GM13977 (cell line): ENCODE measurements around the gene EXOC6B.

Experiments
- DNase-seq: peaks from one replicate; pipeline ENCODE4 v3.0.0; 2012; ENCODE audit warnings: low spot score
- in situ Hi-C: fragments of 300-500 bp; cut with MboI; formaldehyde crosslinking; loops from one replicate; pipeline ENCODE4 v1.12.0; 2022; ENCODE audit warnings: low sequenced_read_pairs, low pct_unique_long_range_greater_than_20kb, mixed read lengths, inconsistent platforms; ENCODE audit not compliant: unreplicated experiment
- TF ChIP-seq, protein P1 (sequence below): IDR thresholded peaks from 2 replicates; pipeline ENCODE4 v1.5.1; 2012; ENCODE audit warnings: mild to moderate bottlenecking, control low read depth; ENCODE audit not compliant: insufficient read depth; ENCODE audit errors: extremely low read depth, missing control alignments

EXOC6B gene

DNA sequence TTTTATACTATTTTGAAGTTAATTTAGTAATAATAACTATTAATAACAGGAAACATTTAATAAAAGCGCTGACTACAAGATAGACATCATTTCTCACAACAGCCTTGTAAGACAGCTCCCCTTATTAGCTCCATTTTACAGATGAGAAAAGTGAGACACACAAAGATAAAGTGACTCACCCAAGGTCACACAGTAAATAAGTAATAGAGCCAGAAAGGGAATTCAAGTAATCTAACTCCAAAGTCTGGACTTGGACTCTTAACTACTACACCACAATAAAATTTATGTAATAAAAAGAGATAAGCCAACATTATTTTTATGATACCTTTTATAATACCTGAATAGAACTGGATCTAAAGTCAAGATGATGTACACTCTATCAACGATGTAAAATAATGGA is 25.3 kb downstream of the EXOC6B start:
- in situ Hi-C loops = no loop called here
- TF ChIP-seq, protein P1, sequence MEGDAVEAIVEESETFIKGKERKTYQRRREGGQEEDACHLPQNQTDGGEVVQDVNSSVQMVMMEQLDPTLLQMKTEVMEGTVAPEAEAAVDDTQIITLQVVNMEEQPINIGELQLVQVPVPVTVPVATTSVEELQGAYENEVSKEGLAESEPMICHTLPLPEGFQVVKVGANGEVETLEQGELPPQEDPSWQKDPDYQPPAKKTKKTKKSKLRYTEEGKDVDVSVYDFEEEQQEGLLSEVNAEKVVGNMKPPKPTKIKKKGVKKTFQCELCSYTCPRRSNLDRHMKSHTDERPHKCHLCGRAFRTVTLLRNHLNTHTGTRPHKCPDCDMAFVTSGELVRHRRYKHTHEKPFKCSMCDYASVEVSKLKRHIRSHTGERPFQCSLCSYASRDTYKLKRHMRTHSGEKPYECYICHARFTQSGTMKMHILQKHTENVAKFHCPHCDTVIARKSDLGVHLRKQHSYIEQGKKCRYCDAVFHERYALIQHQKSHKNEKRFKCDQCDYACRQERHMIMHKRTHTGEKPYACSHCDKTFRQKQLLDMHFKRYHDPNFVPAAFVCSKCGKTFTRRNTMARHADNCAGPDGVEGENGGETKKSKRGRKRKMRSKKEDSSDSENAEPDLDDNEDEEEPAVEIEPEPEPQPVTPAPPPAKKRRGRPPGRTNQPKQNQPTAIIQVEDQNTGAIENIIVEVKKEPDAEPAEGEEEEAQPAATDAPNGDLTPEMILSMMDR = no peak
- DNase-seq = no peak

DNA sequence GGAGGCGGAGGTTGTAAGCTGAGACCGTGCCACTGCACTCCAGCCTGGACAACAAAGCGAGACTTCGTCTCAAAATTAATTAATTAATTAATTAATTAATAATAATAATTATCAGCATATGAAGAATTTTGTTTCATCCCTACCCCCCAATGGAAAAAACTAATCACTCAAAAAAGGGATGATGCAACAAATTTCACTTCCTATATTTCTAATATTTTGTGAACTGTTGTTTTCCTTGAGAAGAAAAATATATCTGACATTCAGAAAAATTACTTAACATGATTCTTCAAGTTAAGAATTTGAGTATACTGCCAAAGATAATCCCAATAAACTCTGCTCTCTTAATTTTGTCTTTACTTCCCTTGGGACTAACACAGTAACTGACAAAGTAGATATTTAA is 28.1 kb downstream of the EXOC6B start:
- in situ Hi-C loops = no loop called here
- no peak for DNase-seq
- TF ChIP-seq, protein P1 = no peak

DNA sequence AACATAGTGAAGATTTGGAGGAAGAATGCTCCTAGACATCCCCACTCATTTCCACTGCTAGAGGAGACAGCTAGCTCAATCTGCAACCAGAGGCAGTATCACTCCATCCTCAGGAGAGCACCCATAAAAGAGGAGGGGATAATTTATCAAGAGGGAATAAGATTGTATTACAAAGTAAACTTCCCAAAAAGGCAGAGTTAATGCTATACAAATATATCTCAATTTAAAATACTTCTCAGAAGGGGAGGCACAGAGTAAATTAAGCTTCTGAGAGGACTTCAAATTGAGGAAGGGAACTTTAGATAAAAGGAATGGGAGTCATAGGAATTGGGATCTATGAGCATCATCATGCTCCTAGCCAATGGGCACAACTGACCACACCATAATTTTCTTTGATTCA is 29.1 kb downstream of the EXOC6B start:
- TF ChIP-seq, protein P1 = no peak
- in situ Hi-C loops = no loop called here
- no peak for DNase-seq

DNA sequence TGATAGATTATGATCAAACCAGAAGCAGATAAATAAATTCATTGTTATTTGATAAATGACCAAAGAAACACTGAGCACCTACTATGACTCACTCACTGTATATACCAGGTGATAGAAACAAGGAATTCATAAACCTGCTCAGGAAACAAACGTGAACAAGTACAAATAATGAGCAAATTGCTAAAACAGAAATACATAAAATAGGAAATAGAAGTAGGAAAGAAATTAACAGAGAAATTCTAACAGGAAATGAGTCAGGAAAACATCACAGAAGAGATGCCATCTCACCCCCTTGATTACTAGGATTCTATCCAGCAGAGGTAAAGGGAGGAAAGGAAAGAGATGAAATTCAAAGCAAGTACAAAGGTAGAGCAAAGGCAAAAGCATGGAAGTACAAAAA is 31.3 kb downstream of the EXOC6B start:
- DNase-seq = no peak
- TF ChIP-seq, protein P1 = no peak
- in situ Hi-C loops = no loop called here

DNA sequence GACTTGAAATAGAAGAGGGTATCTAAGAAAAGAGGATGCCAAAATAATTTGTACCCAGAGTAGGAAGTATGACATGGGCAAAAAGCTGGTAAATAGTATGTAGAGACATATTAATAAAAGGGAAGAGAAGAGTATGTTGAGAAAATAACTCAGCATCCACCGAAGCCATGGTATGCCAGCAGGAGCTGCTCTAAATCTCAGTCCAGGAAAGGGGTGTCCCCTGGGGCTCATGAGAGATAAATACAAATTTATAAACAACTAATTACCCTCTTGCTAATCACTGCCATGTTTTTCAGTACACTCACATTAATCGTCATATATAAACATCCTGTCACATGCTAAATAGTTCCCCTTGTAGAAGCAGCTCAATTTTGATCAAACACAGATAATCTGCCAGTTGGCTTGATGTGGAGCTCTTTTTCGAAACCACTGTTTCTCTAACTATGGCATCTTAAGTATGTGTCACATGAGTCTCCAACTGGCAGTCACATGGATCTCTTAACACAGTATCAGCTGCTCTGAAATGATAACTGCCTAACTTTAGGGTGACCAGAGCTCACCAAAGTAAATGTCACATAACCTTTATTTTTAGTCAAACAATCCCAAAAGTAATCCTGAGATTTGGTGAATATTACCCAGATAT is 31.9 kb downstream of the EXOC6B start:
- TF ChIP-seq, protein P1 = no peak
- no peak for DNase-seq
- in situ Hi-C loops = no loop called here

DNA sequence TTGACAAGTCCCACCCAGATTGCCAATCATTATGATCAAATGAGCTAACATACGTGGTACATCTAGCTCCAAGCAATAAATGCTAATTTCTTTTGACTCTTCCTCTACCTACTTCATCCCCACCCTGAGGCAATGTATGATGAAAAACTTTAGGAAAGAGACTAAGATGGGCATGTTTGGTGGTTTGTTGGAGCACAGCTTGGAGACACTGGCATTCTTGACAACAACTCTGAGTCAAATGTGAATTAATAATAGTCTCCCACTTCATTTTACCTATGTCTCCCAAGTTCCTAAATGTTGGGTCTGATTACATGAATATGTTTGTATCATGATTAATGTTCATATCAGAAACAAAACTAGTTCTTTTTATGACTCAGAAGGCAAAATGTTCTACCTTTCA is 36.6 kb downstream of the EXOC6B start:
- TF ChIP-seq, protein P1 = no peak
- no peak for DNase-seq
- in situ Hi-C loops = no loop called here
